Measurements from ENCODE around the gene THSD7B. TPM values are rescaled to one million over a fixed set of nuclear protein-coding genes. Genes with fewer than 3 reads are reported as not detected.
A peak's percentile ranks its signal among the peaks of the same experiment; 100 is the strongest.

Gene THSD7B, protein sequence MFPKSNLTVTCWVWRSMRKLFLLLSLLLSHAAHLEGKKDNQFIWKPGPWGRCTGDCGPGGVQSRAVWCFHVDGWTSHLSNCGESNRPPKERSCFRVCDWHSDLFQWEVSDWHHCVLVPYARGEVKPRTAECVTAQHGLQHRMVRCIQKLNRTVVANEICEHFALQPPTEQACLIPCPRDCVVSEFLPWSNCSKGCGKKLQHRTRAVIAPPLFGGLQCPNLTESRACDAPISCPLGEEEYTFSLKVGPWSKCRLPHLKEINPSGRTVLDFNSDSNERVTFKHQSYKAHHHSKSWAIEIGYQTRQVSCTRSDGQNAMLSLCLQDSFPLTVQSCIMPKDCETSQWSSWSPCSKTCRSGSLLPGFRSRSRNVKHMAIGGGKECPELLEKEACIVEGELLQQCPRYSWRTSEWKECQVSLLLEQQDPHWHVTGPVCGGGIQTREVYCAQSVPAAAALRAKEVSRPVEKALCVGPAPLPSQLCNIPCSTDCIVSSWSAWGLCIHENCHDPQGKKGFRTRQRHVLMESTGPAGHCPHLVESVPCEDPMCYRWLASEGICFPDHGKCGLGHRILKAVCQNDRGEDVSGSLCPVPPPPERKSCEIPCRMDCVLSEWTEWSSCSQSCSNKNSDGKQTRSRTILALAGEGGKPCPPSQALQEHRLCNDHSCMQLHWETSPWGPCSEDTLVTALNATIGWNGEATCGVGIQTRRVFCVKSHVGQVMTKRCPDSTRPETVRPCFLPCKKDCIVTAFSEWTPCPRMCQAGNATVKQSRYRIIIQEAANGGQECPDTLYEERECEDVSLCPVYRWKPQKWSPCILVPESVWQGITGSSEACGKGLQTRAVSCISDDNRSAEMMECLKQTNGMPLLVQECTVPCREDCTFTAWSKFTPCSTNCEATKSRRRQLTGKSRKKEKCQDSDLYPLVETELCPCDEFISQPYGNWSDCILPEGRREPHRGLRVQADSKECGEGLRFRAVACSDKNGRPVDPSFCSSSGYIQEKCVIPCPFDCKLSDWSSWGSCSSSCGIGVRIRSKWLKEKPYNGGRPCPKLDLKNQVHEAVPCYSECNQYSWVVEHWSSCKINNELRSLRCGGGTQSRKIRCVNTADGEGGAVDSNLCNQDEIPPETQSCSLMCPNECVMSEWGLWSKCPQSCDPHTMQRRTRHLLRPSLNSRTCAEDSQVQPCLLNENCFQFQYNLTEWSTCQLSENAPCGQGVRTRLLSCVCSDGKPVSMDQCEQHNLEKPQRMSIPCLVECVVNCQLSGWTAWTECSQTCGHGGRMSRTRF (N-terminal part only)
- 0.37 TPM in 1 of 2 replicates, not detected in the other for total RNA-seq
- long read RNA-seq, partial matches to known transcripts: 0 of 1 reads
- long read RNA-seq, other reads (novel, unspliced or antisense): 1 of 1 reads

DNA sequence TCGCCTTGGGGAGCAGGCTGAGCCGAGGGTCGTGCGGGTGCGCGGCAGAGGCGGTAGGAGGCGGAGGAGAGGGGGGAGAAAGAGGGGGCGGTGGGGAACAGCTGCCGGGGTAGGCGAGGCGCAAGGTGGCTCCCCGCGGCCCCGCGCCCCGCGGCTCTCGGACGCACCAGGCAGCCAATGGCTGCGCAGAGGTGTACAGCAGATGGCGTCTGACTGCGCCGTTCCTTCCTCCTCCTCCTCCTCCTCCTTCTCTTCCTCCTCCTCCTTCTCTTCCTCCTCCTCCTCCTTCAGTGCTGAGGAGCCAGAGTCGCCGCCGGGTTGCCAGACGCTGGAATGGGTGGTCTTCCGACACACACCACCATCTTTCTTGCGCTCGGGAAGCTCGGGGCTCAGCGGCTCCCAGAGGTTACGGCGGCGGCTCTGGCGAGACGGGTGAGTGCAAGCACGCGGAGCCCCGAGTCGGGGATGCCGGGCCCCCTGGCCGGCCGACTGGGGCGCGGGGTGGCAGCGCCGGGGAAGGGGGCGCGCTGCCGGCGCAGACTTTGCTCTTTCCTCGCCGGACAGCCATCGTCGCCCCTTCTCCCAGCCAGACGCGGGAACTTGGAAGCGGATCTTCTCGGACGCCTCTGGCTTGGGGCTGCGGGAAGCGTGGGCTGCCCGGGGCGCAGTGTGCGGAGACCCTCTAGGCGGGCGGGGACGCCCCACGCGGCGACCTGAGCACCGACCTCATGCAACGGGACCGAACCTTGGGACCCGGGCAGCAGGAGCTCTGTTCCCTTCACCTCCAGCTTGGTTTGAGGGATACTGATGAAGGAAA, at the start of gene THSD7B:
THSD7B (plus strand) TSS at position 290 of the 817 bp plus-strand sequence. CDS start 116,634 bp downstream, outside the sequence.
- H3K27ac Mint-ChIP-seq (ENCODE audit: unreplicated experiment): no peak within 1 kb of the TSS
- H3K36me3 Mint-ChIP-seq (ENCODE audit: unreplicated experiment): no peaks in the 10 kb centered on the region
- H3K9me3 Mint-ChIP-seq (ENCODE audit: unreplicated experiment): no peaks in the 10 kb centered on the region
- no peak for DNase-seq (ENCODE audit: extremely low spot score, unreplicated experiment)
- H3K4me3 Mint-ChIP-seq (ENCODE audit: unreplicated experiment): peak within 1 kb of the TSS; percentile 57
- H3K27me3 Mint-ChIP-seq (ENCODE audit: unreplicated experiment): peaks cover 62% of the 10 kb centered on the region
- H3K4me1 Mint-ChIP-seq (ENCODE audit: unreplicated experiment): peaks cover 15% of the 10 kb centered on the region
- TF ChIP-seq, protein P1, sequence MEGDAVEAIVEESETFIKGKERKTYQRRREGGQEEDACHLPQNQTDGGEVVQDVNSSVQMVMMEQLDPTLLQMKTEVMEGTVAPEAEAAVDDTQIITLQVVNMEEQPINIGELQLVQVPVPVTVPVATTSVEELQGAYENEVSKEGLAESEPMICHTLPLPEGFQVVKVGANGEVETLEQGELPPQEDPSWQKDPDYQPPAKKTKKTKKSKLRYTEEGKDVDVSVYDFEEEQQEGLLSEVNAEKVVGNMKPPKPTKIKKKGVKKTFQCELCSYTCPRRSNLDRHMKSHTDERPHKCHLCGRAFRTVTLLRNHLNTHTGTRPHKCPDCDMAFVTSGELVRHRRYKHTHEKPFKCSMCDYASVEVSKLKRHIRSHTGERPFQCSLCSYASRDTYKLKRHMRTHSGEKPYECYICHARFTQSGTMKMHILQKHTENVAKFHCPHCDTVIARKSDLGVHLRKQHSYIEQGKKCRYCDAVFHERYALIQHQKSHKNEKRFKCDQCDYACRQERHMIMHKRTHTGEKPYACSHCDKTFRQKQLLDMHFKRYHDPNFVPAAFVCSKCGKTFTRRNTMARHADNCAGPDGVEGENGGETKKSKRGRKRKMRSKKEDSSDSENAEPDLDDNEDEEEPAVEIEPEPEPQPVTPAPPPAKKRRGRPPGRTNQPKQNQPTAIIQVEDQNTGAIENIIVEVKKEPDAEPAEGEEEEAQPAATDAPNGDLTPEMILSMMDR (IDR thresholded peaks at IDR 0.05): no peak

DNA sequence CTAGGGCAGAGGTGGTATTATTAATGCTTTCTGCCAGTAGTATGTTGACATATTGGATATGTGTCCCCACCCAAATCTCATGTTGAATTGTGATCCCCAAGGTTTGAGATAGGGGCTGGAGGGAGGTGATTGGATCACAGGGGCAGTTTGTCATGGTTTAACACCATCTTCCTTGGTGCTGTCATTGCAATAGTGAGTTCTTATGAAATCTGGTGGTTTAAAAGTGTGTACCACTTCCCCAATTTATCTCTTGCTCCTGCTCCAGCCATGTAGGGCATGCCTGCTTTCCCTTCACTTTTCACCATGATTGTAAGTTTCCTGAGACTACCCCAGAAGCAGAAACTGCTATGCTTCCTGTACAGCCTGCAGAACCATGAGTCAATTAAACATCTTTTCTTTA, 47.1 kb upstream of the THSD7B start:
- no peaks in the 10 kb centered on the region for H3K36me3 Mint-ChIP-seq (ENCODE audit: unreplicated experiment)
- DNase-seq (ENCODE audit: extremely low spot score, unreplicated experiment): no peak
- H3K9me3 Mint-ChIP-seq (ENCODE audit: unreplicated experiment): peaks cover 8% of the 10 kb centered on the region
- TF ChIP-seq, protein P1 (IDR thresholded peaks at IDR 0.05): no peak
- H3K27ac Mint-ChIP-seq (ENCODE audit: unreplicated experiment): no peak overlapping the region
- no peaks in the 10 kb centered on the region for H3K27me3 Mint-ChIP-seq (ENCODE audit: unreplicated experiment)
- no peaks in the 10 kb centered on the region for H3K4me1 Mint-ChIP-seq (ENCODE audit: unreplicated experiment)
- no peak overlapping the region for H3K4me3 Mint-ChIP-seq (ENCODE audit: unreplicated experiment)

DNA sequence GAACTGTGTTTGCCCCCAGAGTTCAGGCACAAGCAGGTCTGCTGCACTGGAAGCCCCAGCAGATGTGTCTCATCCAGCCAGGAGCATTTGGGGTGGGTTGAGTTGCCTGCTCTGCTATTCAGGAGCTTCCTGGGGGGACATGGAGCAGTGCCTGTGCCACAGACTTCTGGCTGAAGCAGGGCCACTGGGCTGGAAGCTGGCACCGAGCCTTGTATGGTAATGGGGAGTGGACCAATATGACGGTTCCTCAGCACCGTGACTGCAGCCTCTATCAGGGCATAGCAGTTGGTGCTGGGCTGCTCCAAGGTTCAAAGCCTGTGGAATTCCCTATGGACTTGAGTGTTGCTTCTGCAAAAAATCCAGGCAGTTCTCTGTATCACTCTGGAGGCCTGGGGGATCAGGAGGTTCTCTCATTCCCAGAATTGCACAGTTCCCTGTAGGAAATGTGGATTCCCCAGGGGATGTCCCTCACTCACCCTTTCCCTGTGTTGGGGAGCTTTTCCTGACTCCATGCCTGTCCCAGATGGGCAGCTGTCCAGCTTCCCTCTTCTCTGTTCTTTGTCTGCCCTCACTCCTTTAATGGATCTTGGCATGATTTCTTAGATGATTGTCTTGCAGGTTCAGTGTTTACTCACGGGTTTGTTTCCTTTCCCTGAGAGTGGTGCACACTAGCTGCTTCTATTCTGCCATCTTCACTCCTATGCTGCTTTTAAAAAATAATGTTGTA, 37.2 kb upstream of the THSD7B start:
- no peak for DNase-seq (ENCODE audit: extremely low spot score, unreplicated experiment)
- no peak overlapping the region for H3K27ac Mint-ChIP-seq (ENCODE audit: unreplicated experiment)
- no peak overlapping the region for H3K4me3 Mint-ChIP-seq (ENCODE audit: unreplicated experiment)
- TF ChIP-seq, protein P1 (IDR thresholded peaks at IDR 0.05): no peak
- H3K4me1 Mint-ChIP-seq (ENCODE audit: unreplicated experiment): no peaks in the 10 kb centered on the region
- H3K27me3 Mint-ChIP-seq (ENCODE audit: unreplicated experiment): no peaks in the 10 kb centered on the region
- H3K9me3 Mint-ChIP-seq (ENCODE audit: unreplicated experiment): peaks cover 41% of the 10 kb centered on the region
- no peaks in the 10 kb centered on the region for H3K36me3 Mint-ChIP-seq (ENCODE audit: unreplicated experiment)

DNA sequence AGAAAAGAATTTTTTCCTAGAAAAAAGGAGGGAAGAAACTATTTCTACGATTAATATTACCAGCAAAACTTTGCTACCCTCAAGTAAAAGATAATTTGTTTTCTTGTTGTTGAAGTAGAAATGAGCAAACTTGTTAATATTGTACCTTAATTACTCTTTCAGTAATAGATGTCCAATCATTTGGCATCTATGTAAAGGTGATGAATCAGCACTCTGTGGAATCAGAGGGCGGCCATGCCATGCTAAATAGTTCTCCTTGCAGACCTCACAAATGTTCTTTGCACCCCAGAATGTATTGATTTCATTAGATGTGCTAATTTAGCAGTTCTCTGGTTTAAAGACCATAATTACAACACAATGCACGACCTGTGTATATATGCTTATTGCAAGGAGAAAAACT, 29.1 kb upstream of the THSD7B start:
- Mint-ChIP-seq H3K4me3 (ENCODE audit: unreplicated experiment) (no peak overlapping the region), H3K27me3 (ENCODE audit: unreplicated experiment) (no peaks in the 10 kb centered on the region), H3K4me1 (ENCODE audit: unreplicated experiment) (no peaks in the 10 kb centered on the region), H3K36me3 (ENCODE audit: unreplicated experiment) (no peaks in the 10 kb centered on the region), H3K27ac (ENCODE audit: unreplicated experiment) (no peak overlapping the region), H3K9me3 (ENCODE audit: unreplicated experiment) (peaks cover 6% of the 10 kb centered on the region)
- TF ChIP-seq, protein P1 (IDR thresholded peaks at IDR 0.05): no peak
- DNase-seq (ENCODE audit: extremely low spot score, unreplicated experiment): no peak

Data from osteocyte (in vitro differentiated cells).